K562 (cell line): ENCODE results near the gene CCDC137. TPM values are rescaled to one million over a fixed set of nuclear protein-coding genes. Genes with fewer than 3 reads are reported as not detected.

ENCODE experiments used
- ATAC-seq: fragments of 200-7000 bp; cut with Tn5 transposase; 3 replicates; pipeline ENCODE4 v1.9.1; 2020; ENCODE audit warnings: moderate library complexity
- BruUV-seq: library from RNA; stranded (reverse); fragments of 400-500 nt; replicated peaks from 2 replicates; lab custom pipeline; 2021; lab: Mats Ljungman, UMichigan
- CTCF ChIA-PET: fragments of 300-600 bp; formaldehyde crosslinking; extraction: SDS; loops from one replicate; lab custom pipeline; 2021; ENCODE audit warnings: low intra/inter-chr PET ratio; lab: Yijun Ruan, JAX
- POLR2A ChIA-PET: fragments of 300-600, 350-650 bp; sonication (Branson Sonifier 250); formaldehyde crosslinking; extraction: SDS; loops from one replicate; lab custom pipeline; 2021; ENCODE audit warnings: antibody characterized with exemption, inconsistent platforms; lab: Yijun Ruan, JAX
- DNase-seq, 4 experiments: peaks; one replicate each; pipeline versions ENCODE4 v3.0.0 to v3.0.0-alpha.2; 2011 to 2018; ENCODE audit warnings: low spot score in 3 of 4, mixed read lengths in 3 of 4; ENCODE audit errors: extremely low read depth in 1 of 4
- FAIRE-seq: peaks from 2 replicates; lab custom pipeline; 2011; peaks lifted over from hg19 to GRCh38; lab: Jason Lieb, UNC
- H2AFZ ChIP-seq: 2 replicates; pipeline ENCODE4 v1.6.0; 2011; ENCODE audit warnings: low read depth, low read length, control low read depth, inconsistent platforms
- H3K27ac ChIP-seq: fragments of 200-600 bp; 3 replicates; pipeline ENCODE4 v1.8.0; 2011; ENCODE audit warnings: low read depth, mild to moderate bottlenecking, control low read depth, inconsistent platforms, low read length, moderate library complexity, mixed read lengths; ENCODE audit errors: extremely low read depth
- H3K27me3 ChIP-seq, 2 experiments: fragments of 300-600 bp in 1 of 2; 2 replicates in 1 of 2; 3 replicates in 1 of 2; pipeline versions ENCODE4 v1.6.0 to v1.8.0; 2011; ENCODE audit warnings: inconsistent platforms in 2 of 2, low read length in 2 of 2, mild to moderate bottlenecking in 1 of 2, mixed read lengths in 1 of 2, moderate library complexity in 1 of 2; ENCODE audit not compliant: control insufficient read depth in 2 of 2, insufficient read depth in 2 of 2
- H3K36me3 ChIP-seq: fragments of 300-600 bp; 3 replicates; pipeline ENCODE4 v1.8.0; 2011; ENCODE audit warnings: mild to moderate bottlenecking, low read length, inconsistent platforms; ENCODE audit not compliant: control insufficient read depth, insufficient read depth
- H3K4me1 ChIP-seq, 2 experiments: fragments of 200-600 bp in 1 of 2; replicated peaks in 1 of 2; 2 replicates in 1 of 2; 3 replicates in 1 of 2; pipeline versions ENCODE4 v1.5.1 to v1.8.0; 2011; ENCODE audit warnings: inconsistent platforms in 2 of 2, low read length in 2 of 2, mild to moderate bottlenecking in 1 of 2, mixed read lengths in 1 of 2, moderate library complexity in 1 of 2; ENCODE audit not compliant: control insufficient read depth in 2 of 2, insufficient read depth in 2 of 2
- H3K4me2 ChIP-seq: 2 replicates; pipeline ENCODE4 v1.6.1; 2011; ENCODE audit warnings: low read length, control low read depth, inconsistent platforms, mixed read lengths; ENCODE audit not compliant: insufficient read depth
- H3K4me3 ChIP-seq: fragments of 200-600 bp; sonication (generic), shearing (Covaris generic); 2 replicates; pipeline ENCODE4 v1.5.1; 2016; ENCODE audit warnings: control low read depth, inconsistent platforms
- H3K79me2 ChIP-seq: fragments of 200-600 bp; 3 replicates; pipeline ENCODE4 v1.8.0; 2011; ENCODE audit warnings: low read length, inconsistent platforms; ENCODE audit not compliant: control insufficient read depth, insufficient read depth
- H3K9ac ChIP-seq, 2 experiments: 2 replicates each; pipeline versions ENCODE4 v1.6.0 to v1.6.1; 2011; ENCODE audit warnings: low read depth in 2 of 2, low read length in 2 of 2, control low read depth in 1 of 2, inconsistent platforms in 1 of 2, mild to moderate bottlenecking in 1 of 2, mixed read lengths in 1 of 2; ENCODE audit not compliant: insufficient read depth in 1 of 2
- H3K9me1 ChIP-seq: one replicate; pipeline ENCODE4 v1.6.0; 2011; ENCODE audit warnings: inconsistent platforms, mild to moderate bottlenecking, low read length, moderate library complexity; ENCODE audit not compliant: control insufficient read depth, insufficient read depth
- H3K9me3 ChIP-seq: replicated peaks from 2 replicates; pipeline ENCODE4 v1.5.1; 2011; ENCODE audit warnings: low read depth, low read length, inconsistent platforms; ENCODE audit not compliant: control insufficient read depth, insufficient read depth
- H4K20me1 ChIP-seq: replicated peaks from 2 replicates; pipeline ENCODE4 v1.6.1; 2011; ENCODE audit warnings: low read length, inconsistent platforms, mixed read lengths; ENCODE audit not compliant: control insufficient read depth, insufficient read depth
- ARID2 ChIP-seq: fragments of 450-650 bp; IDR thresholded peaks from 2 replicates; pipeline ENCODE4 v1.6.1; 2017; ENCODE audit warnings: antibody characterized with exemption, mild to moderate bottlenecking
- FOXA3 ChIP-seq, 2 experiments: fragments of 450-650 bp in 1 of 2; sonication (generic) in 1 of 2; formaldehyde crosslinking; IDR thresholded peaks in 1 of 2; conservative IDR thresholded peaks in 1 of 2; 2 replicates each; pipeline versions ENCODE4 v1.4.0 to v1.8.0; 2020 to 2022; ENCODE audit warnings: mild to moderate bottlenecking in 2 of 2, missing genetic modification reagents in 1 of 2
- FOXJ2 ChIP-seq: fragments of 200-800 bp; sonication (Bioruptor generic); IDR thresholded peaks from 2 replicates; pipeline ENCODE4 v1.6.1; 2016; ENCODE audit warnings: missing genetic modification characterization, missing compliant biosample characterization
- FUS ChIP-seq: fragments of 200-400 bp; formaldehyde crosslinking; optimal IDR thresholded peaks from 2 replicates; pipeline ENCODE3; 2017; ENCODE audit warnings: low read depth, low read length
- NCOA6 ChIP-seq: fragments of 450-650 bp; IDR thresholded peaks from 2 replicates; pipeline ENCODE4 v1.6.1; 2017; ENCODE audit warnings: mild to moderate bottlenecking
- POLR2G ChIP-seq: fragments of 200-400 bp; formaldehyde crosslinking; IDR thresholded peaks from 2 replicates; pipeline ENCODE4 v1.6.1; 2017; ENCODE audit warnings: low read depth, mild to moderate bottlenecking, antibody characterized with exemption, low read length, moderate library complexity
- RBFOX2 ChIP-seq: fragments of 200-400 bp; formaldehyde crosslinking; IDR thresholded peaks from 2 replicates; pipeline ENCODE4 v1.6.1; 2017; ENCODE audit warnings: low read depth, mild to moderate bottlenecking, low read length, moderate library complexity
- SMARCB1 ChIP-seq: IDR thresholded peaks from 2 replicates; pipeline ENCODE4 v1.6.1; 2011; ENCODE audit warnings: improper control_type of control experiment, low read depth; ENCODE audit not compliant: insufficient read length
- TGIF2 ChIP-seq: sonication (generic); formaldehyde crosslinking; IDR thresholded peaks from 2 replicates; pipeline ENCODE4 v1.8.1; 2022; ENCODE audit warnings: mild to moderate bottlenecking, missing genetic modification reagents, moderate library complexity
- ZNF696 ChIP-seq: fragments of 250-450 bp; sonication (Bioruptor Pico); conservative IDR thresholded peaks from 2 replicates; pipeline ENCODE4 v1.4.0; 2020; ENCODE audit warnings: mild to moderate bottlenecking, moderate library complexity
- WGBS: fragments of 100-300 bp; shearing (Covaris generic); methylation state at CpG from one replicate; pipeline ENCODE4 v1.1.6; 2016; ENCODE audit warnings: low coverage, mixed read lengths; ENCODE audit not compliant: insufficient coverage; ENCODE audit errors: missing lambda C conversion rate; 5-methylcytosine and 5-hydroxymethylcytosine counted together
- in situ Hi-C: fragments of 300-500 bp; cut with MboI; formaldehyde crosslinking; loops from 4 replicates; pipeline ENCODE4 v1.15.0; 2018; ENCODE audit warnings: inconsistent platforms, mixed read lengths
- intact Hi-C: fragments of 100-400 bp; cut with micrococcal nuclease; formaldehyde crosslinking; loops from 2 replicates; pipeline ENCODE4 v1.14.2; 2022
- polyA plus RNA-seq, 8 experiments: library from polyadenylated mRNA; depleted of rRNA in 4 of 8; stranded (reverse) in 5 of 8; unstranded in 3 of 8; fragments of >200 nt; fragmentation: Nextera tagmentation in 2 of 8; fragmentation: Illumina TruSeq in 1 of 8; extraction: Ambion mirVana in 2 of 8; extraction: Trizol in 1 of 8; gene quantifications; 2 replicates each; pipeline versions ENCODE4 v1.2.1 to v1.2.3, GENCODE V29; 2011 to 2014; ENCODE audit warnings: inconsistent platforms in 1 of 8, missing spikeins in 1 of 8
- total RNA-seq, 7 experiments: library from RNA; depleted of rRNA in 6 of 7; stranded (reverse); fragments of >200 nt in 6 of 7; fragmentation: Illumina TruSeq in 2 of 7; extraction: Trizol in 2 of 7; gene quantifications; 2 replicates each; pipeline versions ENCODE4 v1.2.1 to v1.2.3, GENCODE V29; 2011 to 2021; ENCODE audit warnings: low replicate concordance in 1 of 7
- TF ChIP-seq, protein P1 (sequence below): IDR thresholded peaks from 2 replicates; pipeline ENCODE4 v1.6.1; 2011; ENCODE audit not compliant: insufficient read length; ENCODE audit errors: extremely low read depth

The CCDC137 gene
- total and polyA plus RNA-seq, 9 of the 15 experiments (the other 6 are each of a cell fraction or from before 2014, with no cell fraction given) = 2.3 to 68.1 (median 38.3) TPM

DNA sequence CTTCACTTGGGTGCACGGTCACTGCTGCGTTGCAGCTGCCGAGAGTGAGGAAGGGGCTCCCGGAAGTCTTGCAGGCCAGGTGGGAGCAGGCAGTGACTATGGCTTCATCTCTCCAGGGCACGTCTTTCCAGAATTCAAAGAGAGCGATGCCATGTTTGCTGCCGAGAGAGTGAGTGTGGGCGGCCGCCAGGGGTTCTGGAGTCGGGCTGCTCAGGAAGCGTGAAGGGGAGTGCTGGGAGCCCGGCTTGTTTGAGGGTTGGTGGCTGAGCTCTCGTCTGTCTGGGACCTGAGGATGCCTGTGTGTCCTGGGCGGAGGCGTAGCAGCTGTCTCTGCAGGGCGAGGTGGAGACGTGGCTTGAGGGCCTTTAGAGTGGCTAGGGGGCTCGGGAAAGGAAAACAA is 23.5 kb downstream of the CCDC137 start (continued):
- TF ChIP-seq FOXA3 (CRISPR knock-in tag; conservative IDR thresholded peaks at IDR 0.05 in 1 of 2, IDR thresholded peaks at IDR 0.05 in 1 of 2) (no peak), TGIF2 (no peak), FUS (no peak), NCOA6 (no peak), ARID2 (no peak), ZNF696 (CRISPR knock-in tag) (no peak), FOXJ2 (tag) (no peak)
- TF ChIP-seq, protein P1, sequence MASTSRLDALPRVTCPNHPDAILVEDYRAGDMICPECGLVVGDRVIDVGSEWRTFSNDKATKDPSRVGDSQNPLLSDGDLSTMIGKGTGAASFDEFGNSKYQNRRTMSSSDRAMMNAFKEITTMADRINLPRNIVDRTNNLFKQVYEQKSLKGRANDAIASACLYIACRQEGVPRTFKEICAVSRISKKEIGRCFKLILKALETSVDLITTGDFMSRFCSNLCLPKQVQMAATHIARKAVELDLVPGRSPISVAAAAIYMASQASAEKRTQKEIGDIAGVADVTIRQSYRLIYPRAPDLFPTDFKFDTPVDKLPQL = no peak
- TF ChIP-seq, all 486 proteins: peak for 0

DNA sequence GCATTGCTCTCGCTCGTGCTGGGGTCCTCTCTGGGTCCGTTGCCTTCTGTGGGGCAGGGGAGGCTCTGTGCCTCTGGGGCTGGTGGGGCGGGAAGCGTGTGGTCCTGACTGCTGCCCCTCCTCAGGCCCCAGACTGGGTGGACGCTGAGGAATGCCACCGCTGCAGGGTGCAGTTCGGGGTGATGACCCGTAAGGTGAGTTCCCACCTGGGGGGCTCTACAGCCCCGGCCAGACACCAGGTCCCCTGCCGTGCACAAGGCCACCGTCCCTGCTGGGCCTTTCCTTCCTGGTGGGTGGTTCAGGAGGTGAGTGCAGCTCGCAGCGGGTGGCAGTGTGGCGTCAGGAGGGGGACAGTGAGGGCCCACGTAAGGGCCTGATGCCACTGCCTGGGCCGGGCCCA is 24.0 kb downstream of the CCDC137 start:
- Histone ChIP-seq H3K4me1 (peaks cover 1 to 68% of the 10 kb centered on the region in 2 experiments; a peak in 4 of 5 replicates), H4K20me1 (peaks cover 10% of the 10 kb centered on the region; the same call in 1 of the 2 replicates), H2AFZ (no peak overlapping the region), H3K9me1 (peaks cover 5% of the 10 kb centered on the region), H3K36me3 (peaks cover 100% of the 10 kb centered on the region; the same call in 2 of the 3 replicates), H3K27ac (no peak overlapping the region), H3K79me2 (peaks cover 17% of the 10 kb centered on the region), H3K4me2 (no peak overlapping the region), H3K9ac (no peak overlapping the region; a peak in 1 of 4 replicates), H3K27me3 (no peaks in the 10 kb centered on the region), H3K9me3 (no peaks in the 10 kb centered on the region), H3K4me3 (no peak overlapping the region)
- ATAC-seq (no peak), DNase-seq (no peak), FAIRE-seq (no peak)
- TF ChIP-seq RBFOX2 (0 out of 2 replicates have a peak, but pooled peaks have one; percentile 15), SMARCB1 (no peak), POLR2G (peak; percentile 43; the same call in 1 of the 2 replicates)
- in situ Hi-C loops (no loop called here), intact Hi-C loops (no loop called here)
- WGBS = 95% methylated on average over 13 of the region's 17 CpGs
- BruUV-seq = no TSS peak
- POLR2A ChIA-PET = interaction anchor here (1.2 to 4.7 kb wide), 3 partner anchors 10 to 169 kb away, joined by 3 to 41 read pairs (median 5); partner anchors contain the start of gene MRPL12
- CTCF ChIA-PET = no interaction called here
